DOHH2 (cell line): Measurements from ENCODE around the gene CXXC1.
"Not testable (repeated sequence)": the region's sequence is repeated elsewhere in the genome, so short reads cannot be mapped to it uniquely, and the experiment has no call there.

Experiments
- CTCF ChIP-seq: fragments of 200-600 bp; sonication (generic); IDR thresholded peaks from one replicate; pipeline ENCODE4 v1.5.1; 2014; ENCODE audit warnings: antibody characterized with exemption, mild to moderate bottlenecking, low read depth, low read length; ENCODE audit not compliant: poor library complexity, severe bottlenecking
- EZH2phosphoT487 ChIP-seq: fragments of 200-600 bp; sonication (generic); IDR thresholded peaks from 2 replicates; pipeline ENCODE4 v1.6.1; 2017; ENCODE audit warnings: borderline replicate concordance, mild to moderate bottlenecking, antibody characterized with exemption, low read length, moderate library complexity, mixed read lengths

GRCh38 chr18:50288348-50289107 lies 1.0 kb upstream of the CXXC1 start:
- TF ChIP-seq CTCF, EZH2phosphoT487: not testable (repeated sequence)
